Upper lobe of left lung (tissue), 4 donors: ENCODE data around the gene SLC14A1.

ENCODE experiments used
- POLR2AphosphoS5 ChIP-seq, 2 donors: sonication (generic); formaldehyde crosslinking; IDR thresholded peaks; one replicate each; pipeline ENCODE4 v1.5.1; 2017; ENCODE audit warnings: antibody characterized with exemption in 2 of 2
- TF ChIP-seq, protein P1 (sequence below), 6 experiments: fragments of 450-650 bp in 4 of 6; fragments of 200-600 bp in 2 of 6; sonication (generic) in 2 of 6; IDR thresholded peaks; one replicate each; pipeline ENCODE4 v1.5.1; 2016 to 2019; ENCODE audit warnings: antibody characterized with exemption in 6 of 6

DNA sequence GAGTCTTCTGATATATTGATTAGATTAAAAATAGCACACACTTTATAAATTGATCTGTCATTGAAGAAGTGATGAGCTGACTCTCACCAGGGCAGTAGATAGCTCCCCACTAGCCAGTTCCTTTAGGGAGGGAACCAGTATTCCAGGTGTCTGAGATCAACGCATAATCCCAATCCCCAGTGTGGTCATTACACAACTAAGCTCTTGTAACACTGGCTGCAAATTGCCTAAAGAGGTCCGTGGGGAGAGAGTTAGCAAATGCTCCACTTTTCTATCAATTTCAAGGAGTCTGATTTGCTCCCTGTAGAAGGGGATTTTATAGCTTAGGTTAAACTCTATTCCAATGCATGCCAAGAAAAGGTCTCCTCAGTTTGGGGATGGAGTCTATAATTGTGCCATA is 7.7 kb downstream of the SLC14A1 start:
- TF ChIP-seq, protein P1, sequence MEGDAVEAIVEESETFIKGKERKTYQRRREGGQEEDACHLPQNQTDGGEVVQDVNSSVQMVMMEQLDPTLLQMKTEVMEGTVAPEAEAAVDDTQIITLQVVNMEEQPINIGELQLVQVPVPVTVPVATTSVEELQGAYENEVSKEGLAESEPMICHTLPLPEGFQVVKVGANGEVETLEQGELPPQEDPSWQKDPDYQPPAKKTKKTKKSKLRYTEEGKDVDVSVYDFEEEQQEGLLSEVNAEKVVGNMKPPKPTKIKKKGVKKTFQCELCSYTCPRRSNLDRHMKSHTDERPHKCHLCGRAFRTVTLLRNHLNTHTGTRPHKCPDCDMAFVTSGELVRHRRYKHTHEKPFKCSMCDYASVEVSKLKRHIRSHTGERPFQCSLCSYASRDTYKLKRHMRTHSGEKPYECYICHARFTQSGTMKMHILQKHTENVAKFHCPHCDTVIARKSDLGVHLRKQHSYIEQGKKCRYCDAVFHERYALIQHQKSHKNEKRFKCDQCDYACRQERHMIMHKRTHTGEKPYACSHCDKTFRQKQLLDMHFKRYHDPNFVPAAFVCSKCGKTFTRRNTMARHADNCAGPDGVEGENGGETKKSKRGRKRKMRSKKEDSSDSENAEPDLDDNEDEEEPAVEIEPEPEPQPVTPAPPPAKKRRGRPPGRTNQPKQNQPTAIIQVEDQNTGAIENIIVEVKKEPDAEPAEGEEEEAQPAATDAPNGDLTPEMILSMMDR (IDR thresholded peaks at IDR 0.05), result no peak
- TF ChIP-seq POLR2AphosphoS5 (IDR thresholded peaks at IDR 0.05), result no peak
